NT2/D1 (cell line): ENCODE measurements around the gene ARIH2.

Experiments
- DNase-seq: peaks from one replicate; pipeline ENCODE4 v3.0.0-alpha.2; 2011; ENCODE audit warnings: low read depth, low spot score
- H3K27me3 ChIP-seq: 2 replicates; pipeline ENCODE4 v1.6.0; 2011; ENCODE audit warnings: mild to moderate bottlenecking; ENCODE audit not compliant: insufficient read length, insufficient read depth
- H3K36me3 ChIP-seq: 2 replicates; pipeline ENCODE4 v1.6.1; 2011; ENCODE audit warnings: mild to moderate bottlenecking, low read length, mixed read lengths; ENCODE audit not compliant: insufficient read depth, insufficient read length
- H3K4me1 ChIP-seq: 2 replicates; pipeline ENCODE4 v1.5.1; 2011; ENCODE audit not compliant: insufficient read depth, insufficient read length
- H3K4me3 ChIP-seq: 2 replicates; pipeline ENCODE4 v1.5.1; 2011; ENCODE audit warnings: low read depth; ENCODE audit not compliant: insufficient read length
- H3K9ac ChIP-seq: 2 replicates; pipeline ENCODE4 v1.6.0; 2011; ENCODE audit warnings: low read depth; ENCODE audit not compliant: insufficient read length
- H3K9me3 ChIP-seq: 2 replicates; pipeline ENCODE4 v1.5.1; 2011; ENCODE audit warnings: mild to moderate bottlenecking, low read length; ENCODE audit not compliant: insufficient read depth
- SUZ12 ChIP-seq: IDR thresholded peaks from 2 replicates; pipeline ENCODE4 v1.6.1; 2011; ENCODE audit not compliant: insufficient read length, insufficient read depth; ENCODE audit errors: extremely low read depth
- YY1 ChIP-seq: IDR thresholded peaks from 2 replicates; pipeline ENCODE4 v1.6.1; 2011; ENCODE audit not compliant: insufficient read length, insufficient read depth
- ZNF274 ChIP-seq: IDR thresholded peaks from 2 replicates; pipeline ENCODE4 v1.6.1; 2011; ENCODE audit warnings: mild to moderate bottlenecking, low read depth, low read length

ARIH2 gene

DNA sequence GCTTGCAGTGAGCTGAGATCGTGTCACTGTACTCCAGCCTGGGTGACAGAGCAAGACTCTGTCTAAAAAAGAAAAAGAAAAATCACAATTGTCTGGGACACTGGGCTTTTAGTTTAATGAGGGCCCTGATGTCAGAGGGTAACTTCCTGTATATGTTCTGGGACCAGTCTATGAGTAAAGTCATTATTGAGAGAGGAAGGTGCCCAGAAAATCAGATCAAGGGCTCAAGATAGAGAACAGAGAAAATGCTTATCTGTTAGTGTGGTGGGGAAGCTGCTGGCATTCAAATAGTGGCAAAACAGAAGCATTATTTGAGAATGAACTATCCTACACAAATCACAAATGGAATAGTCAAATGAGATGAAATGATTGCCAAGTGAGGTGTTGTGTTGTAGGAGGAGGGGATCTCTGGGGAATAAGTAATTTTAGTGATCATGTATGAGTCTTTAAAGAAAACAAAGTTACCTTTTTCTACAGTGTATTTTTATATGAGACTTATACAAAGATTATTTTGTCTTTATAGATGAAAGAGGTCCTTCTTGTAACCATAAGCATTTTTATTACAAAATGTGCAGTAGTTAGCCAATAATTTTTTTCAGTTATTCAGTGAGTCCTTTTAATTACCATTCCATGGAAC, 13.4 kb downstream of the ARIH2 start:
- Histone ChIP-seq H3K4me1 (peaks cover 2% of the 10 kb centered on the region), H3K9me3 (no peaks in the 10 kb centered on the region), H3K36me3 (peaks cover 75% of the 10 kb centered on the region), H3K27me3 (no peaks in the 10 kb centered on the region), H3K4me3 (no peak overlapping the region), H3K9ac (no peak overlapping the region)
- no peak for DNase-seq
- TF ChIP-seq YY1: no peak
- TF ChIP-seq ZNF274: no peak
- TF ChIP-seq SUZ12: no peak

DNA sequence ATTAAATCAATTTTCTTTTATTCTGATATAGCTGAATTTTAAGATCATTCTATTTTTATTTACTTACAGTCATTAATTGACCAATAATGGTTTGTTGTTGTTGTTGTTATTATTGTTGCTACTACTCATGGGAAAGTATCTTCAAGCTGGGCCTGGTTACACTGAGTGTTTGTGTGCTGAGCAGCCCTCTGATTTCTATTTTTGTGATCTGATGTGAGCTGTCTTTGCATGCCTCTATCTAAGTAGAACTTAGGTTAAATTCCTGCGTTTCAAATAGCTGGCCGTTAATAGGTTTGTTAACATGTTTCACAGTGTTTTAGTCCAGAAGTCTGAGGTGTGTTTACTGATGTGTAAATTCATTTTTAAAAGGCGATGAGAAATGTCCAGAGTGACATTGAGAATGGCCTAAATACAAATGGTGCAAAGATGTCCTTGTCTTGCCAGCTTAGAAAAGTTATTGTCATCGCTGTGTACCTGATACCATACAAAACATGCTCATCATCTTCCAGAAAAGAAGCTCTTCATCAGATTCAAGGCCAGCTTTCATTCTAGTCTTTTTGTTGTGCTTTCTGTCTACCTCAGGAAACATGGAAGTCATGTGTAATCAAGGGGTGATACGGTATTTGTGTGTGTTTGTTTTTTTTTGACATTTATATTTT, 15.8 kb downstream of the ARIH2 start:
- DNase-seq: no peak
- Histone ChIP-seq H3K4me3 (no peak overlapping the region), H3K9me3 (no peaks in the 10 kb centered on the region), H3K9ac (no peak overlapping the region), H3K27me3 (no peaks in the 10 kb centered on the region), H3K36me3 (peaks cover 57% of the 10 kb centered on the region), H3K4me1 (no peaks in the 10 kb centered on the region)
- TF ChIP-seq SUZ12: no peak
- no peak for TF ChIP-seq ZNF274
- no peak for TF ChIP-seq YY1

DNA sequence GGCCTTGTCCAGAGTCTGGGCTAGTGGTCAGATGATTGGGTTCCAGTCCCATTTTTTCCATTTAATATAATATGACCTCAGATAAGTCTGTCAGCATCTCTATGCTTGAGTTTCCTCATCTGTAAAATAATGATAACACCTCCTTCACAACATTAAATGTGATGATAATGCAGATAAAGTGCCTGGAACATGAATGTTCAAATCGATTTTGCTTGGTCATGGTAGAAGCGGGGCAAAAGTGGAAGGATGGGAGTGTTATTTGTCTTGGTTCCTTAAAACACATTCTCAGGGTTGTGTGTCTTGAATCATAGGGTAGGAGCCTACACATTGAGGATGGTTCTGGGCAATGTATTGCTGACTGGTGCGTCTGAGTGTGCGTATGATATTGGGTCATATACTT, 16.9 kb downstream of the ARIH2 start:
- peaks cover 47% of the 10 kb centered on the region for H3K36me3 ChIP-seq
- H3K4me1 ChIP-seq: no peaks in the 10 kb centered on the region
- TF ChIP-seq YY1: no peak
- H3K4me3 ChIP-seq: no peak overlapping the region
- H3K27me3 ChIP-seq: no peaks in the 10 kb centered on the region
- no peaks in the 10 kb centered on the region for H3K9me3 ChIP-seq
- H3K9ac ChIP-seq: no peak overlapping the region
- no peak for DNase-seq

DNA sequence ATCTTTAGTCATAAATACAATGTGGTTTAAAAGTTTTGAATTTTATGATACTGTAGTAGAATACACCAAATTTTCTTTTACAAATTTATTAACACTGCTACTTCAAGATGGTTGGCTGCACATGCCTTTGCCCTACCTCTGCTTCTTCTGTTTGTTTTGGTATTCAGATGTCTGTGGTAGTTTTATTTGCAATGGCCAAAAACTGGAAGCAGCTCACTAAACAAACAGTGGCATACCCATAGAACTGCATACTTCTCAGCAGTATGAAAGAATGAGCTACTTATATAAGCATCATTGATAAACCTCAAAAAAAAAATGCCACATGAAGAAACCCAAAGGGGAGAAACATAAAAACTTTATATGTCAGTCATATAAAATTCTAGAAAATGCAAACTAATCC, 19.5 kb downstream of the ARIH2 start:
- no peak overlapping the region for H3K9ac ChIP-seq
- H3K36me3 ChIP-seq: peaks cover 34% of the 10 kb centered on the region

DNA sequence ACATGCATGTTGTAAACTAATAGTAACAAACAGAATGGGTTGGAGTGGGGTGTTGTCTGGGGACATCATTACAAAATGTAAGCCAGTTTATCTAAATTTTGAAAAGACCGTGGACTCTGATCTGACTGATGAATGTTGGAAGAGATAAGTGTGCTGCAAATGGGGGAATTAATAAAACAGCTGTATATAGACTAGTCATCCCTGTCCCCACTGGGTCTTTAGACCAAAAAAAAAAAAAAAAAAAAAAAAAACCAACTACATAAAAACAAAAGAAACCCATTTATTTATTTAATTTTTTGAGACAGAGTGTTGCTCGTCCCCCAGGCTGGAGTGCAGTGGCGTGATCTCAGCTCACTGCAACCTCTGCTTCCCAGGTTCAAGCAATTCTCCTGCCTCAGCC, 20.0 kb downstream of the ARIH2 start:
- H3K4me1 ChIP-seq: no peaks in the 10 kb centered on the region
- H3K36me3 ChIP-seq: peaks cover 35% of the 10 kb centered on the region

More for the DNA sequence above, 19.5 kb downstream of the ARIH2 start:
- H3K9me3 ChIP-seq: no peaks in the 10 kb centered on the region
- TF ChIP-seq YY1 (no peak), SUZ12 (no peak), ZNF274 (no peak)
- H3K4me3 ChIP-seq: no peak overlapping the region
- DNase-seq: no peak
- no peaks in the 10 kb centered on the region for H3K27me3 ChIP-seq
- H3K4me1 ChIP-seq: no peaks in the 10 kb centered on the region

DNA sequence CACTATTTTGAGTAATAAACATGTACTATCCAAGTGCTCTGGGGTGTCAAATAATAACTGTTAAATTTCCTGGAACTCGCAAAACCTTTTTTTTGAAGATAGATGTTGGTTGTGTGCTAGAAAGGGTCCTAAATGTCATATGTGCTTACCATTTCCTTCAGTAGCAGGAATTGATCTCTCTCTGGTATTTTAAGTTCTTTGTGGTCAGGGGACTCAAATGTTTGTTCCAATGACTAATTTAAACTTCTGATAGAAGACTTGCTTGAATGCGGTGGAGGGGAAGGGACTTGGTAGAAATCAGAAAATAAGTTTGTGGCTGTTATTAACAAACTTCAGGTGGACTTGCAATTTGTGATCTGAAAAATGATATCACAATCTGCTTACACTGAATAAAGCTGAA, 26.8 kb downstream of the ARIH2 start:
- H3K36me3 ChIP-seq: peaks cover 39% of the 10 kb centered on the region
- no peak overlapping the region for H3K9ac ChIP-seq
- TF ChIP-seq SUZ12 (no peak), YY1 (no peak), ZNF274 (no peak)
- no peak overlapping the region for H3K4me3 ChIP-seq
- H3K9me3 ChIP-seq: no peaks in the 10 kb centered on the region
- no peaks in the 10 kb centered on the region for H3K27me3 ChIP-seq
- no peak for DNase-seq
- no peaks in the 10 kb centered on the region for H3K4me1 ChIP-seq

More for the DNA sequence above, 20.0 kb downstream of the ARIH2 start:
- H3K9ac ChIP-seq: no peak overlapping the region
- H3K9me3 ChIP-seq: no peaks in the 10 kb centered on the region
- no peak for DNase-seq
- no peak overlapping the region for H3K4me3 ChIP-seq
- H3K27me3 ChIP-seq: no peaks in the 10 kb centered on the region
- no peak for TF ChIP-seq SUZ12
- TF ChIP-seq YY1: no peak
- TF ChIP-seq ZNF274: no peak

DNA sequence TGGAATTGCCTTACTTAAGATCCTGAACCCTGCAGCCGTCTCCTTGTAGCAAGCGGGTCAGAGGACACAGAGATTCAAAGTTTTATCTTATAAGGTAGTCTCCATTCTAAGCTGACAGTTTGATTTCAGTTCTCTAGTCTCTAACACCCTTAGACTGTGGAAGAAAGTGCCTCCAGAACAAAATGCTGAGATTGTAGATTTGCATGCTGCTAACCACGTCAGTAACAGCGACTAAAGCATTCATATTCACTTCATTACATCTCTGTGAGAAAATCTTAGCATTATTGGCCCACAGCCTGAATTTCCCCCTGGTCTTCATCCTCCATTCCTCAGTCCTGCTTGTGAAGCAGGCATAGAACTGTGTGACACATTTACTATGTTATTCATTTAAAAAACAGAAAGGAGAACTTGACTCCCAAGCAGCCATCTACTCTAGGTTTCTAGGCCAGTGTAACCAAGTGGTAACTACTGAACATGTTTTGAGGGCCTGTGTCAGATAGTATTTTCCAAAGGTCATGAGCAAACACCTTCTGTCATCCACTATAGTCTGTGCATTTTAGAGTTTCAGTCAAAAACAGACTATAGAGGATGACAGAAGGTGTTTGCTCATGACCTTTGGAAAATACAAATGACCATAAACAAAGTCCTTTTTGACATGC, 27.4 kb downstream of the ARIH2 start:
- no peaks in the 10 kb centered on the region for H3K9me3 ChIP-seq
- no peak overlapping the region for H3K4me3 ChIP-seq
- no peaks in the 10 kb centered on the region for H3K4me1 ChIP-seq
- DNase-seq: no peak
- no peaks in the 10 kb centered on the region for H3K27me3 ChIP-seq
- H3K9ac ChIP-seq: no peak overlapping the region
- TF ChIP-seq ZNF274 (no peak), YY1 (no peak), SUZ12 (no peak)
- H3K36me3 ChIP-seq: peaks cover 39% of the 10 kb centered on the region
